ENCODE measurements around the gene MAD1L1. TPM values are rescaled to one million over a fixed set of nuclear protein-coding genes. Genes with fewer than 3 reads are reported as not detected.

The MAD1L1 gene
- total and polyA plus RNA-seq, 2 of the 13 experiments (the other 11 are each of a cell fraction or from before 2014, with no cell fraction given) = 17.4 to 64.7 TPM

DNA sequence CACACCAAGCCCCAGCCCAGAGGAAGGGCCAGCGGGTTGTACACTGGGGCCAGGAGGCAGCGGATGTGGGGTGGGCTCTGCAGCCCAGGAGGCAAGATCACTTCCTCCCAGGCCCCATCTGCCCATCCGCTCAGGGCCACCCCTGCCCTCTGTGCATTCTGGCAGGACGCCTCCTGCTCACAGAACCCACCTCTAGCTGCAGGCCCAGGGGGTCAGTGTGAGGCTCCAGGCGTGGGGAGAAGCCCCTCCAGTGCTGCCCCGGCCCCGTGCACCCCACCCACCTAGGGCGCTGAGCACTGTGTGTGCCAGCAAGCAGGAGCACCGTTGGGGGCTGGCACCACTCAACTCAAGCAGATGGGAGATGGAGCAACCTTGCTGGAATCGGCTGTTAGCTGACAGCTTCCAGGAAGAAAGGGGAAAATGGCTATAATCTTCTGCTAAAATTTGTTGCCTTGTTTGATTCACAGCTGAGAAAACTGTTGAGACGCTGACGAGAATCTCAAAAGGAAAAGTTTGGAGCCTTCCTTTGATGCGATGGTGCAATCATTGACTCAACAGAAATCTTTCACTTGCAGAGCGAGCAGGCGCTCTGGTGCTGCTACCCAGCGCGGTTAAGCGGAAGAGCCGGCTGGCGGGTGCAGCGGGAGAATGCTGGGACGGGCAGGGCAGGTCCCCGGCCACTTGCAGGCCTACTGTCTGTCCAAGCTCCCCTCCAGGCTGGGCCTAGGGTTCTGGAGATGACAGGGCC, 286.5 kb downstream of the MAD1L1 start:
- 98% methylated on average over 18 of the region's 23 CpGs for WGBS (ENCODE audit: low lambda C conversion rate)
- no peak overlapping the region for H2AFZ ChIP-seq (ENCODE audit: low read length)
- H3K4me3 ChIP-seq (replicated peaks in 1 of 3; ENCODE audit: insufficient read depth in 1 of 3, low read depth in 2 of 3, low read length in 3 of 3) = no peak overlapping the region
- no peaks in the 10 kb centered on the region for H4K20me1 ChIP-seq (ENCODE audit: insufficient read depth, low read length)
- no TSS peak for BruUV-seq (replicated peaks)
- no peaks in the 10 kb centered on the region for H3K27me3 ChIP-seq (ENCODE audit: control insufficient read depth in 1 of 2, insufficient read depth in 2 of 2, low read length in 2 of 2)
- no peak overlapping the region for H3K9ac ChIP-seq (ENCODE audit: insufficient read depth, low read depth, low read length)
- no peak for DNase-seq (ENCODE audit: low spot score)
- ChIA-PET POLR2A (no interaction called here), CTCF (ENCODE audit: low intra/inter-chr PET ratio, low total read pairs) (no interaction called here)
- H3K9me3 ChIP-seq (ENCODE audit: low read length) = no peaks in the 10 kb centered on the region
- no peak for FAIRE-seq
- H3K4me1 ChIP-seq (ENCODE audit: insufficient read depth, low read length) = no peaks in the 10 kb centered on the region
- no peak overlapping the region for H3K27ac ChIP-seq (ENCODE audit: extremely low read length, insufficient read depth, low read length)
- H3K4me2 ChIP-seq (ENCODE audit: low read depth, low read length) = no peak overlapping the region
- no peaks in the 10 kb centered on the region for H3K79me2 ChIP-seq (ENCODE audit: insufficient read depth, low read length)
- intact Hi-C loops (cut with micrococcal nuclease; ENCODE audit: unreplicated experiment) (no loop called here), in situ Hi-C loops (cut with HindIII; ENCODE audit: extremely low pct_ligation_motif_present, low pct_unique_long_range_greater_than_20kb) (no loop called here)
- ATAC-seq = no peak
- H3K36me3 ChIP-seq (replicated peaks in 1 of 2; ENCODE audit: control insufficient read depth in 1 of 2, insufficient read depth in 2 of 2, low read length in 2 of 2) = peaks cover 0 to 1% of the 10 kb centered on the region in 2 experiments; a peak in 2 of 5 replicates
- TF ChIP-seq ZNF362 (CRISPR knock-in tag; IDR thresholded peaks at IDR 0.05; ENCODE audit: borderline replicate concordance) (no peak), THYN1 (CRISPR knock-in tag; IDR thresholded peaks at IDR 0.05; ENCODE audit: borderline replicate concordance, low read depth) (no peak), SRF (IDR thresholded peaks at IDR 0.05; ENCODE audit: low read depth, low read length) (no peak), ZNF326 (CRISPR knock-in tag; IDR thresholded peaks at IDR 0.05; ENCODE audit: borderline replicate concordance) (no peak), MYC (CRISPR knock-in tag; IDR thresholded peaks at IDR 0.05; ENCODE audit: borderline replicate concordance) (no peak), ZSCAN30 (CRISPR knock-in tag; IDR thresholded peaks at IDR 0.05) (no peak), RBM22 (optimal IDR thresholded peaks at IDR 0.05; ENCODE audit: low read length) (no peak), BORCS8-MEF2B (CRISPR knock-in tag; IDR thresholded peaks at IDR 0.05) (no peak)
- TF ChIP-seq, protein P1, sequence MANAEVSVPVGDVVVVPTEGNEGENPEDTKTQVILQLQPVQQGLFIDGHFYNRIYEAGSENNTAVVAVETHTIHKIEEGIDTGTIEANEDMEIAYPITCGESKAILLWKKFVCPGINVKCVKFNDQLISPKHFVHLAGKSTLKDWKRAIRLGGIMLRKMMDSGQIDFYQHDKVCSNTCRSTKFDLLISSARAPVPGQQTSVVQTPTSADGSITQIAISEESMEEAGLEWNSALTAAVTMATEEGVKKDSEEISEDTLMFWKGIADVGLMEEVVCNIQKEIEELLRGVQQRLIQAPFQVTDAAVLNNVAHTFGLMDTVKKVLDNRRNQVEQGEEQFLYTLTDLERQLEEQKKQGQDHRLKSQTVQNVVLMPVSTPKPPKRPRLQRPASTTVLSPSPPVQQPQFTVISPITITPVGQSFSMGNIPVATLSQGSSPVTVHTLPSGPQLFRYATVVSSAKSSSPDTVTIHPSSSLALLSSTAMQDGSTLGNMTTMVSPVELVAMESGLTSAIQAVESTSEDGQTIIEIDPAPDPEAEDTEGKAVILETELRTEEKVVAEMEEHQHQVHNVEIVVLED (CRISPR knock-in tag; IDR thresholded peaks at IDR 0.05; ENCODE audit: borderline replicate concordance) = no peak
- TF ChIP-seq, protein P2, sequence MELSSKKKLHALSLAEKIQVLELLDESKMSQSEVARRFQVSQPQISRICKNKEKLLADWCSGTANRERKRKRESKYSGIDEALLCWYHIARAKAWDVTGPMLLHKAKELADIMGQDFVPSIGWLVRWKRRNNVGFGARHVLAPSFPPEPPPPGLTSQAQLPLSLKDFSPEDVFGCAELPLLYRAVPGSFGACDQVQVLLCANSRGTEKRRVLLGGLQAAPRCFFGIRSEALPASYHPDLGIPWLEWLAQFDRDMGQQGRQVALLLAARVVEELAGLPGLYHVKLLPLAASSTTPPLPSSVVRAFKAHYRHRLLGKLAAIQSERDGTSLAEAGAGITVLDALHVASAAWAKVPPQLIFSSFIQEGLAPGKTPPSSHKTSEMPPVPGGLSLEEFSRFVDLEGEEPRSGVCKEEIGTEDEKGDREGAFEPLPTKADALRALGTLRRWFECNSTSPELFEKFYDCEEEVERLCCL (CRISPR knock-in tag; IDR thresholded peaks at IDR 0.05; ENCODE audit: borderline replicate concordance) = no peak
- TF ChIP-seq, protein P3, sequence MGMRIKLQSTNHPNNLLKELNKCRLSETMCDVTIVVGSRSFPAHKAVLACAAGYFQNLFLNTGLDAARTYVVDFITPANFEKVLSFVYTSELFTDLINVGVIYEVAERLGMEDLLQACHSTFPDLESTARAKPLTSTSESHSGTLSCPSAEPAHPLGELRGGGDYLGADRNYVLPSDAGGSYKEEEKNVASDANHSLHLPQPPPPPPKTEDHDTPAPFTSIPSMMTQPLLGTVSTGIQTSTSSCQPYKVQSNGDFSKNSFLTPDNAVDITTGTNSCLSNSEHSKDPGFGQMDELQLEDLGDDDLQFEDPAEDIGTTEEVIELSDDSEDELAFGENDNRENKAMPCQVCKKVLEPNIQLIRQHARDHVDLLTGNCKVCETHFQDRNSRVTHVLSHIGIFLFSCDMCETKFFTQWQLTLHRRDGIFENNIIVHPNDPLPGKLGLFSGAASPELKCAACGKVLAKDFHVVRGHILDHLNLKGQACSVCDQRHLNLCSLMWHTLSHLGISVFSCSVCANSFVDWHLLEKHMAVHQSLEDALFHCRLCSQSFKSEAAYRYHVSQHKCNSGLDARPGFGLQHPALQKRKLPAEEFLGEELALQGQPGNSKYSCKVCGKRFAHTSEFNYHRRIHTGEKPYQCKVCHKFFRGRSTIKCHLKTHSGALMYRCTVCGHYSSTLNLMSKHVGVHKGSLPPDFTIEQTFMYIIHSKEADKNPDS (CRISPR knock-in tag; IDR thresholded peaks at IDR 0.05) = no peak
- TF ChIP-seq, protein P4, sequence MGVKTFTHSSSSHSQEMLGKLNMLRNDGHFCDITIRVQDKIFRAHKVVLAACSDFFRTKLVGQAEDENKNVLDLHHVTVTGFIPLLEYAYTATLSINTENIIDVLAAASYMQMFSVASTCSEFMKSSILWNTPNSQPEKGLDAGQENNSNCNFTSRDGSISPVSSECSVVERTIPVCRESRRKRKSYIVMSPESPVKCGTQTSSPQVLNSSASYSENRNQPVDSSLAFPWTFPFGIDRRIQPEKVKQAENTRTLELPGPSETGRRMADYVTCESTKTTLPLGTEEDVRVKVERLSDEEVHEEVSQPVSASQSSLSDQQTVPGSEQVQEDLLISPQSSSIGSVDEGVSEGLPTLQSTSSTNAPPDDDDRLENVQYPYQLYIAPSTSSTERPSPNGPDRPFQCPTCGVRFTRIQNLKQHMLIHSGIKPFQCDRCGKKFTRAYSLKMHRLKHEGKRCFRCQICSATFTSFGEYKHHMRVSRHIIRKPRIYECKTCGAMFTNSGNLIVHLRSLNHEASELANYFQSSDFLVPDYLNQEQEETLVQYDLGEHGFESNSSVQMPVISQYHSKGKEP (CRISPR knock-in tag; IDR thresholded peaks at IDR 0.05) = no peak
- TF ChIP-seq, protein P5, sequence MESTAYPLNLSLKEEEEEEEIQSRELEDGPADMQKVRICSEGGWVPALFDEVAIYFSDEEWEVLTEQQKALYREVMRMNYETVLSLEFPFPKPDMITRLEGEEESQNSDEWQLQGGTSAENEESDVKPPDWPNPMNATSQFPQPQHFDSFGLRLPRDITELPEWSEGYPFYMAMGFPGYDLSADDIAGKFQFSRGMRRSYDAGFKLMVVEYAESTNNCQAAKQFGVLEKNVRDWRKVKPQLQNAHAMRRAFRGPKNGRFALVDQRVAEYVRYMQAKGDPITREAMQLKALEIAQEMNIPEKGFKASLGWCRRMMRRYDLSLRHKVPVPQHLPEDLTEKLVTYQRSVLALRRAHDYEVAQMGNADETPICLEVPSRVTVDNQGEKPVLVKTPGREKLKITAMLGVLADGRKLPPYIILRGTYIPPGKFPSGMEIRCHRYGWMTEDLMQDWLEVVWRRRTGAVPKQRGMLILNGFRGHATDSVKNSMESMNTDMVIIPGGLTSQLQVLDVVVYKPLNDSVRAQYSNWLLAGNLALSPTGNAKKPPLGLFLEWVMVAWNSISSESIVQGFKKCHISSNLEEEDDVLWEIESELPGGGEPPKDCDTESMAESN (CRISPR knock-in tag; conservative IDR thresholded peaks at IDR 0.05) = no peak

Measured in HepG2 (cell line).